ENCODE results near the gene ANKRD28. TPM values are rescaled to one million over a fixed set of nuclear protein-coding genes. Genes with fewer than 3 reads are reported as not detected.

Gene ANKRD28
- total and polyA plus RNA-seq, 2 of the 13 experiments (the other 11 are each of a cell fraction or from before 2014, with no cell fraction given) = 21.0 to 28.9 TPM

DNA sequence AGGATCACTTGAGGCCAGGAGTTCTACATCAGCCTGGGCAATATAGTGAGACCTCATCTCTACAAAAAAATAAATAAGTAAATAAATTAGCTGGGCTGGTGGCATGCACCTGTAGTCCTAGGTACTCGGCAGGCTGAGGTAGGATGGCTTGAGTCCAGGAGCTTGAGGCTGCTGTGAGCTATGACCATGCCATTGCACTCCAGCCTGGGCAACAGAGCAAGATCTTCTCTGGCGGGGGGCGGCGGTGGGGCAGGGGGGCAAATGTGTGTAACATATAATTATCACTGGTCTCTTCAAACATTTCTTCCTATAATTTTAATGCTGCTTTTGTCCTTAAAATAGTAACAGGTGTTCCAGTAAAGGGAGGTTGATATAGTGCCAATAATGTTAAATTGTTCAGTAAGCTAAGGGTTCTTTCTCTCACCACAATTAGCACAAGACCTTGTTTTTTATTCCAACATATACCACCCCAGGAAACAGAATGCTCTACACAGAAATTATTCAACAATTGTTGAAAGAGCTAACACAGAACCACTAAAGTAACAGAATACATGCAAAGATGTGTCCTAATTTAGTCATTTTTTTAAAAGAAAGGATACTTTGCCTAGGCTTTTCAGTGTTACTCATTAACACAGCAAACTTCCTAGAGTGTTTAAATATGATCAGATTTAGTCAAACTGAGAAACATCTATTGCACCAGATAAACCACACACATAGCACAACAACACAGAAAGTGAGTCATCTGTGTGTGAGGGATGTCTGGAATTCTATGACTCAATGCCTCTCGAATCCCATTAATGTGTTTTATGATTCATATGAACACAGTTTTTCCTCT is 29.1 kb downstream of the ANKRD28 start (continued):
- TF ChIP-seq ZNF839 (CRISPR knock-in tag; IDR thresholded peaks at IDR 0.05; ENCODE audit: borderline replicate concordance) (no peak), GABPB1 (CRISPR knock-in tag; IDR thresholded peaks at IDR 0.05) (no peak), ZNF557 (CRISPR knock-in tag; IDR thresholded peaks at IDR 0.05) (no peak), SALL1 (CRISPR knock-in tag; IDR thresholded peaks at IDR 0.05) (no peak), ZNF607 (CRISPR knock-in tag; IDR thresholded peaks at IDR 0.05; ENCODE audit: borderline replicate concordance) (no peak), CCAR2 (optimal IDR thresholded peaks at IDR 0.05; ENCODE audit: low read depth, low read length) (no peak), IKZF4 (CRISPR knock-in tag; IDR thresholded peaks at IDR 0.05; ENCODE audit: borderline replicate concordance, low read depth, not compliant biosample characterization) (no peak), BCL6 (CRISPR knock-in tag; IDR thresholded peaks at IDR 0.05) (peak; percentile 50), RXRB (CRISPR knock-in tag; IDR thresholded peaks at IDR 0.05; ENCODE audit: borderline replicate concordance) (no peak), HMGA1 (CRISPR knock-in tag; conservative IDR thresholded peaks at IDR 0.05) (no peak), CREM (IDR thresholded peaks at IDR 0.05) (no peak), CREM (CRISPR knock-in tag; IDR thresholded peaks at IDR 0.05) (no peak), MBNL3 (CRISPR knock-in tag; conservative IDR thresholded peaks at IDR 0.05) (no peak), GATA4 (IDR thresholded peaks at IDR 0.05; ENCODE audit: borderline replicate concordance, low read depth) (no peak), BORCS8-MEF2B (CRISPR knock-in tag; IDR thresholded peaks at IDR 0.05) (no peak), ZIK1 (CRISPR knock-in tag; IDR thresholded peaks at IDR 0.05; ENCODE audit: borderline replicate concordance, low read depth) (no peak), THAP11 (CRISPR knock-in tag; IDR thresholded peaks at IDR 0.05) (no peak), NR2C2 (CRISPR knock-in tag; IDR thresholded peaks at IDR 0.05; ENCODE audit: borderline replicate concordance) (no peak), ZNF878 (CRISPR knock-in tag; IDR thresholded peaks at IDR 0.05) (no peak), KLF9 (CRISPR knock-in tag; IDR thresholded peaks at IDR 0.05; ENCODE audit: low read depth) (no peak), ZMYM4 (CRISPR knock-in tag; IDR thresholded peaks at IDR 0.05) (no peak), TEAD3 (CRISPR knock-in tag; optimal IDR thresholded peaks at IDR 0.05; ENCODE audit: borderline replicate concordance) (peak; percentile 48), ZNF558 (CRISPR knock-in tag; IDR thresholded peaks at IDR 0.05; ENCODE audit: borderline replicate concordance) (no peak), NFE2L1 (CRISPR knock-in tag; IDR thresholded peaks at IDR 0.05; ENCODE audit: borderline replicate concordance) (no peak)
- TF ChIP-seq, protein P1, sequence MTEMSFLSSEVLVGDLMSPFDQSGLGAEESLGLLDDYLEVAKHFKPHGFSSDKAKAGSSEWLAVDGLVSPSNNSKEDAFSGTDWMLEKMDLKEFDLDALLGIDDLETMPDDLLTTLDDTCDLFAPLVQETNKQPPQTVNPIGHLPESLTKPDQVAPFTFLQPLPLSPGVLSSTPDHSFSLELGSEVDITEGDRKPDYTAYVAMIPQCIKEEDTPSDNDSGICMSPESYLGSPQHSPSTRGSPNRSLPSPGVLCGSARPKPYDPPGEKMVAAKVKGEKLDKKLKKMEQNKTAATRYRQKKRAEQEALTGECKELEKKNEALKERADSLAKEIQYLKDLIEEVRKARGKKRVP (CRISPR knock-in tag; IDR thresholded peaks at IDR 0.05) = peak in 1 of 2 experiments; percentile 90; a peak in 2 of 4 replicates
- TF ChIP-seq, protein P2, sequence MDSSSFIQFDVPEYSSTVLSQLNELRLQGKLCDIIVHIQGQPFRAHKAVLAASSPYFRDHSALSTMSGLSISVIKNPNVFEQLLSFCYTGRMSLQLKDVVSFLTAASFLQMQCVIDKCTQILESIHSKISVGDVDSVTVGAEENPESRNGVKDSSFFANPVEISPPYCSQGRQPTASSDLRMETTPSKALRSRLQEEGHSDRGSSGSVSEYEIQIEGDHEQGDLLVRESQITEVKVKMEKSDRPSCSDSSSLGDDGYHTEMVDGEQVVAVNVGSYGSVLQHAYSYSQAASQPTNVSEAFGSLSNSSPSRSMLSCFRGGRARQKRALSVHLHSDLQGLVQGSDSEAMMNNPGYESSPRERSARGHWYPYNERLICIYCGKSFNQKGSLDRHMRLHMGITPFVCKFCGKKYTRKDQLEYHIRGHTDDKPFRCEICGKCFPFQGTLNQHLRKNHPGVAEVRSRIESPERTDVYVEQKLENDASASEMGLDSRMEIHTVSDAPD (CRISPR knock-in tag; IDR thresholded peaks at IDR 0.05) = no peak
- TF ChIP-seq, protein P3, sequence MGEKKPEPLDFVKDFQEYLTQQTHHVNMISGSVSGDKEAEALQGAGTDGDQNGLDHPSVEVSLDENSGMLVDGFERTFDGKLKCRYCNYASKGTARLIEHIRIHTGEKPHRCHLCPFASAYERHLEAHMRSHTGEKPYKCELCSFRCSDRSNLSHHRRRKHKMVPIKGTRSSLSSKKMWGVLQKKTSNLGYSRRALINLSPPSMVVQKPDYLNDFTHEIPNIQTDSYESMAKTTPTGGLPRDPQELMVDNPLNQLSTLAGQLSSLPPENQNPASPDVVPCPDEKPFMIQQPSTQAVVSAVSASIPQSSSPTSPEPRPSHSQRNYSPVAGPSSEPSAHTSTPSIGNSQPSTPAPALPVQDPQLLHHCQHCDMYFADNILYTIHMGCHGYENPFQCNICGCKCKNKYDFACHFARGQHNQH (CRISPR knock-in tag; IDR thresholded peaks at IDR 0.05) = no peak
- TF ChIP-seq, protein P4, sequence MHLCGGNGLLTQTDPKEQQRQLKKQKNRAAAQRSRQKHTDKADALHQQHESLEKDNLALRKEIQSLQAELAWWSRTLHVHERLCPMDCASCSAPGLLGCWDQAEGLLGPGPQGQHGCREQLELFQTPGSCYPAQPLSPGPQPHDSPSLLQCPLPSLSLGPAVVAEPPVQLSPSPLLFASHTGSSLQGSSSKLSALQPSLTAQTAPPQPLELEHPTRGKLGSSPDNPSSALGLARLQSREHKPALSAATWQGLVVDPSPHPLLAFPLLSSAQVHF (CRISPR knock-in tag; IDR thresholded peaks at IDR 0.05) = no peak

Measured in HepG2 (cell line).